ENCODE measurements around the gene PDS5A. TPM values are rescaled to one million over a fixed set of nuclear protein-coding genes. Genes with fewer than 3 reads are reported as not detected.

PDS5A gene
- total and polyA plus RNA-seq, 10 donors: 17.9 to 90.7 (median 71.3) TPM

GRCh38 chr4:39883646-39884045, 94.1 kb downstream of the PDS5A start:
- intact Hi-C loops (cut with DNase I; ENCODE audit: low total_unique reads): no loop called here
- Histone ChIP-seq H3K27ac (no peak overlapping the region), H3K9me3 (no peaks in the 10 kb centered on the region), H3K4me1 (no peaks in the 10 kb centered on the region), H3K27me3 (replicated peaks in 1 of 7) (no peaks in the 10 kb centered on the region), H3K36me3 (peaks cover 0 to 93% (median 49%) of the 10 kb centered on the region in 6 donors), H3K4me3 (no peak overlapping the region)
- 92 to 99% (median 96%) methylated on average over 6 of the region's 6 CpGs for WGBS, 5 donors
- no peak for DNase-seq
- TF ChIP-seq POLR2AphosphoS5 (IDR thresholded peaks at IDR 0.05) (no peak), CTCF (IDR thresholded peaks at IDR 0.05 in 8 of 11, conservative IDR thresholded peaks at IDR 0.05 in 3 of 11) (no peak), POLR2A (IDR thresholded peaks at IDR 0.05) (no peak)

GRCh38 chr4:39881789-39882188, 95.9 kb downstream of the PDS5A start:
- H3K4me3 ChIP-seq: no peak overlapping the region
- H3K4me1 ChIP-seq: no peaks in the 10 kb centered on the region
- no peaks in the 10 kb centered on the region for H3K9me3 ChIP-seq
- 77 to 89% (median 87%) methylated on average over 2 of the region's 2 CpGs for WGBS, 5 donors
- H3K27ac ChIP-seq: no peak overlapping the region
- peaks cover 0 to 93% (median 48%) of the 10 kb centered on the region in 6 donors for H3K36me3 ChIP-seq
- intact Hi-C loops (cut with DNase I; ENCODE audit: low total_unique reads): no loop called here
- no peak for DNase-seq
- TF ChIP-seq CTCF (IDR thresholded peaks at IDR 0.05 in 8 of 11, conservative IDR thresholded peaks at IDR 0.05 in 3 of 11) (no peak), POLR2AphosphoS5 (IDR thresholded peaks at IDR 0.05) (no peak), POLR2A (IDR thresholded peaks at IDR 0.05) (no peak)
- H3K27me3 ChIP-seq (replicated peaks in 1 of 7): no peaks in the 10 kb centered on the region

- H3K9me3 ChIP-seq: no peaks in the 10 kb centered on the region
- intact Hi-C loops (cut with DNase I; ENCODE audit: low total_unique reads): no loop called here
- no peak for DNase-seq
- 95 to 98% (median 96%) methylated on average over 8 of the region's 8 CpGs for WGBS, 5 donors
- no peak overlapping the region for H3K27ac ChIP-seq
- H3K4me3 ChIP-seq: no peak overlapping the region
- peaks cover 0 to 93% (median 55%) of the 10 kb centered on the region in 6 donors for H3K36me3 ChIP-seq
- TF ChIP-seq POLR2AphosphoS5 (IDR thresholded peaks at IDR 0.05): no peak
- TF ChIP-seq POLR2A (IDR thresholded peaks at IDR 0.05): no peak
- TF ChIP-seq CTCF (IDR thresholded peaks at IDR 0.05 in 8 of 11, conservative IDR thresholded peaks at IDR 0.05 in 3 of 11): no peak
- peaks cover 0 to 10% (median 0%) of the 10 kb centered on the region in 6 donors for H3K4me1 ChIP-seq
- no peaks in the 10 kb centered on the region for H3K27me3 ChIP-seq (replicated peaks in 1 of 7)
Measured at GRCh38 chr4:39877971-39878370, 99.7 kb downstream of the PDS5A start.

- WGBS, 5 donors: 77 to 84% (median 80%) methylated on average over 2 of the region's 2 CpGs
- H3K36me3 ChIP-seq: peaks cover 0 to 100% (median 64%) of the 10 kb centered on the region in 6 donors
Measured at GRCh38 chr4:39873823-39874222, 103.9 kb downstream of the PDS5A start.

More at GRCh38 chr4:39873823-39874222, 103.9 kb downstream of the PDS5A start:
- DNase-seq: no peak
- H3K27ac ChIP-seq: no peak overlapping the region
- H3K27me3 ChIP-seq (replicated peaks in 1 of 7): no peaks in the 10 kb centered on the region
- no peak overlapping the region for H3K4me3 ChIP-seq
- TF ChIP-seq POLR2A (IDR thresholded peaks at IDR 0.05): no peak
- TF ChIP-seq CTCF (IDR thresholded peaks at IDR 0.05 in 8 of 11, conservative IDR thresholded peaks at IDR 0.05 in 3 of 11): no peak
- no peak for TF ChIP-seq POLR2AphosphoS5 (IDR thresholded peaks at IDR 0.05)
- intact Hi-C loops (cut with DNase I; ENCODE audit: low total_unique reads): no loop called here
- peaks cover 0 to 10% (median 0%) of the 10 kb centered on the region in 6 donors for H3K4me1 ChIP-seq
- no peaks in the 10 kb centered on the region for H3K9me3 ChIP-seq
